HG02981 (cell line): ENCODE data around the gene CES3.
A peak's percentile ranks its signal among the peaks of the same experiment; 100 is the strongest.

Source experiments
- ATAC-seq: cut with Tn5 transposase; IDR thresholded peaks from one replicate; pipeline ENCODE4 v1.9.1; 2021; ENCODE audit warnings: mild to moderate bottlenecking, moderate library complexity; ENCODE audit not compliant: unreplicated experiment

The CES3 gene, protein sequence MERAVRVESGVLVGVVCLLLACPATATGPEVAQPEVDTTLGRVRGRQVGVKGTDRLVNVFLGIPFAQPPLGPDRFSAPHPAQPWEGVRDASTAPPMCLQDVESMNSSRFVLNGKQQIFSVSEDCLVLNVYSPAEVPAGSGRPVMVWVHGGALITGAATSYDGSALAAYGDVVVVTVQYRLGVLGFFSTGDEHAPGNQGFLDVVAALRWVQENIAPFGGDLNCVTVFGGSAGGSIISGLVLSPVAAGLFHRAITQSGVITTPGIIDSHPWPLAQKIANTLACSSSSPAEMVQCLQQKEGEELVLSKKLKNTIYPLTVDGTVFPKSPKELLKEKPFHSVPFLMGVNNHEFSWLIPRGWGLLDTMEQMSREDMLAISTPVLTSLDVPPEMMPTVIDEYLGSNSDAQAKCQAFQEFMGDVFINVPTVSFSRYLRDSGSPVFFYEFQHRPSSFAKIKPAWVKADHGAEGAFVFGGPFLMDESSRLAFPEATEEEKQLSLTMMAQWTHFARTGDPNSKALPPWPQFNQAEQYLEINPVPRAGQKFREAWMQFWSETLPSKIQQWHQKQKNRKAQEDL

DNA sequence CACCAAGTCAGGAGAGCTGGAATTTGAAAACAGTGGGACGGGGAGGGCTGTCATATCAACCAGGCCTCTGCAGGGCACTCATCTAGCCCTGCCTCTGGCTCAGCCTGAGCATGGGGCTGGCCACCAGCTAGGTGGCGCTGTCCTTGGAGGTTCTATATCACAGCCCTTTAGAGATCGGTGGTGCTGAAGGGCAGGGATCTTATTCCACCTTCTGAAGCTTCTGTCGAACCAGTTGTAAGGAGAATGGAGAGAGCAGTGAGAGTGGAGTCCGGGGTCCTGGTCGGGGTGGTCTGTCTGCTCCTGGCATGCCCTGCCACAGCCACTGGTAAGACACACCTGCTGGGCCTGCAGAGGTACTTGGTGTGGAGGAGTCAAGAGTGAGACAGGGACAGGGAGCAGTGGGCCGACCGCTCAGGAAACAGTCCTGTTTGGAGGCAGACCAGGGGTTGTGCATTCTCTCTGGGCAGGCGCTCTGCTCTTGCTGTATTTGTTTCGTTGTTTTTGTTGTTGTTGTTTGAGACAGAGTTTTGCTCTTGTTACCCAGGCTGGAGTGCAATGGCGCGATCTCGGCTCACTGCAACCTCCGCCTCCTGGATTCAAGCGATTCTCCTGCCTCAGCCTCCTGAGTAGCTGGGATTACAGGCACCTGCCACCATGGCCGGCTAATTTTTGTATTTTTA is at the start of gene CES3:
TSS of gene CES3 (plus strand) at position 202 of the 680 bp plus-strand sequence. CDS start at position 244, 42 bp downstream.
- ATAC-seq = peak; percentile 82

- no peak for ATAC-seq
Observed at GRCh38 chr16:66911801-66912200, 49.3 kb upstream of the CES3 start.

DNA sequence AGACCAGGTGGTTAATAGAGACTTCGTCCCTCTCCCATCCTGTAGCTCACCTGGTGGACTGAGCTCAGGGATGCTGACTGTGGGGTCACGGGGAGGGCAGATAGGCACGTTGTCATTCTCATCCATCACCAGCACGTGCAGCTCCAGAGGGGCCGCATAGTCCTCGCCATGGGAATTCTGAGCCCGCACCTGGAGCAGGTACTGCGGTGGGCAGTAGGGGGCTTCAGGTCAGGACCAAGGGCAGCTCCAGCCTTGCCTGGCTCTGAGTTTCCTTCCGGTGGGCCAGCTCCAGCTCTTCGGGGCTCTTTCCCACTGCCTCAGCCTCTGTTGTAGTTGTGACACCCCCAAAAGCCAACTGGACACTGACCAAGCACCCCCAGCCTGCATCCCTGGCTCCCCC is 48.0 kb upstream of the CES3 start:
- ATAC-seq = no peak

GRCh38 chr16:66913711-66914110 is 47.4 kb upstream of the CES3 start:
- no peak for ATAC-seq

DNA sequence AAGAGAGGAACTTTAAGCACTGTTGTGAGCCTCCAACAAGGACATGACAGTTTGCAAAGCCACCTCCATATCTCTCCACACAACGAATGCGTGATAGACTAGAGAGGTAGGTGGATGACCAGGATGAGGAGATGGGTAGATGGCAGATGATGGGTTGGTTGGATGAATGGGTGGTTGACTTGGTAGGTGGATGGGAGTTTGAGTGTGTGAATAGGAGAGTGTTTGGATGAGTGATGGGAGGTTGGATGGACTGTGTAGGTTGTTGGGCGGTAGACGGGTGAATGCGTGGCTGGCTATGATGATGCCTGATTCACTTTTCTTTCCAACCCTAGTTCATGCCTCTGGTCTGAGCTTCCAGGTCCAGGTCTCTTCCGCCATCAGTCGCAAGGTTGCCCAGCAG is 46.5 kb upstream of the CES3 start:
- ATAC-seq = no peak

DNA sequence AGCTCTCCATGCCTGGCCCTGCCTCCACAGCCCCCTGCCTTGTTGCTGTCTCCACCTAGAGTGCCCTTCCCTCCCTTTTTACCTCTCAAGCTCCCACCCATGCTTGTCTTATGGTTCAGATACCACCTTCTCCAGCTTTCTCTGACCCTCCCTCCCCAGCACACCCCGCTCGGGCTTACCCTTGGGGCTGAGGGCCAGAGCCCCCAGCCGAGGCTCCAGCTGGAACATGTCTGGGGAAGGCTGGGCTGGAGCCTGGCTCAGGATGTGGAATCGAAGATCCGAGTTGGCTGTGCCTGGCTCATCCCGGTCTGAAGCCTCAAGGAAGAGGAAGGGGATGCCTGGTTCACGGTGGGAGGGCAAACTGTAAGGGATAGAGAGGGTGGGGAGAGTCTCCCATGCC is 46.0 kb upstream of the CES3 start:
- no peak for ATAC-seq

DNA sequence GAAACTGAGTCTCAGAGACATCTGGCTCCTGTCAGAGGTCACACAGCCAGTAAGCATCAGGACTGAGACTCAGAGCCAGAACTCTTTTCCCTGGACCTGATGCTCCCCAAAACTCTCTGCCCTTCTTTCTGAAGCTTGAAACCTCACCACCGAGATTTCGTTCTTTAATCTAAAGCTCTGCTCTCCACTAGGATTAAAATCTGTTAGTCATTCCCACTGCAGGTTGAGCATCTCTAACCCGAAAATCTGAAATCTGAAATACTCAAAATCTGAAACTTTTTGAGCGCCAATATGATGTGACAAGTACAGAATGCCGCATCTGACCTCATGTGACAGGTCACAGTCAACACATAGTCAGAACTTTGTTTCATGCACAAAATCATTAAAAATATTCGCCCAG is 44.5 kb upstream of the CES3 start:
- no peak for ATAC-seq

GRCh38 chr16:66917741-66918140 is 43.3 kb upstream of the CES3 start:
- ATAC-seq = no peak

DNA sequence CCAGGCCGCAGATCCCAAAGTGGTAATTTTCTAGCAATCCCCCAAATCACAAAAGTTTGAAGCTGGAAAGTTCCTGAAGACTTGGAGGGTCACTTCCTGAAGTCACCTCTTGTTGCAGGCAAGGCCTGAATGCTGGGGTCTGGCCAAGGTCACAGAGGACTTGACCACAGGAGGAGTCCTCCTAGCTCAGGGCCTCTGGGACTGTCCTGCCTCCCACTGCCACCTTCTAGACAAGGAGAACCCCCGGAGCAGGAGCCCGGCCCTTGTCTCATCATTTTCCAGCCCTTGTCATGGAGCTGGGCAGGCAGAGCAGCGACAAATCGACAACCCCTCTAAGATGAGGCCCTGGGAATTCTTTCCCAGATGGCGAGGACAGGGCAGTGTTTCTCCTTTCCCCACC is 42.7 kb upstream of the CES3 start:
- ATAC-seq = no peak

- ATAC-seq = no peak
Observed at GRCh38 chr16:66918803-66919568, 42.1 kb upstream of the CES3 start, which contains the start of gene CDH16. TSS of gene CDH16 (minus strand) at chr16:66918885. CDS start at chr16:66918065, 820 bp downstream.

- no peak for ATAC-seq
Observed at GRCh38 chr16:66919569-66920298, 41.3 kb upstream of the CES3 start.

DNA sequence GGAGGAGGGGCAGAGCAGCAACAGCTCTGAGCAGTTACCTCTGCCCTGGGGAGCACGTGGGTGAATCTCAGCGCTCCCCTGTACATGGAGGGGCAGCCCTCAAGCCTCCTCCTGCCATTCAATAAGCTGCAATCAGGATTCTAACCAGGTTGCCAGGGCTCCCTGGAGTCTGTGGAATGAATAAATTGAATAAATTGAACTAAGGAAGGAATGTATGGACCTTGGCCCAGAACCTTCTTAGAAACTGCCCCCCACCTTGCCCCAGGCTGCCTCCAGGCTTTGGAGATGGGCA is 40.8 kb upstream of the CES3 start:
- no peak for ATAC-seq

GRCh38 chr16:66920924-66921680 is 40.0 kb upstream of the CES3 start:
- no peak for ATAC-seq

DNA sequence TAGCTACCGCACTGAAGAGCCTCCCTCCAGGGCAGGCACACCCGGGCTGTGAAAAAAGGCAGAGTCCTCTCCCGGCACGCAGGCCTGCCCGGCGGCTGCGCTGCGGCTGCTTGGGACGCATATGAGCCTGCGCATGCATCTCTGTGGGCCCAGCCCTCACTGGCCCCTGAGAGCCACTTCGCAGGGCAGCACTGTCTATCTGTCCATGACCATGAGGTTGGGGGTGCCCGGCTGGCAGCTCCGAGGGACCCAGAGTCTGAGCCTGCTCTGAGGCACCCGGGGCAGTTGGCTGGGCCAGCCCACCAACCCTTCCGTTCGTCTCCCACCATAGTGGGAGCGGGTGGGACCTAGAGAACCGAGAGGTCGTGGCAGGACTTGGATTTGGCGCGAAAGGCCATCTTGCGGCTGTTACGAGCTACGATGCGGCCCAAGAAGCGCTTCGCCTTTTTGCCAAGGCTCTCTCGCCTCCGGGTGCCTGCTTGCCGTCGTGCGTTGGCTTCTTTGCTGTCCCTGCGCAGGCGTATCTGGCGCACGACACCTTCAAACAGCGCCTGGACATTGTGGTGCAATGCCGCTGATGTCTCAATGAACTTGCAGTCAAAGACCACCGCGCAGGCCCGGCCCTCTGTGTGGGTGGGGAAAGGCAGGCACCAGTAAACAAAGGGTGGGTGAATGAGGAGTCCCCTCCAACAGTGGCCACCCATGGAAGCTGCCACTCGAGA is 39.2 kb upstream of the CES3 start:
- ATAC-seq = no peak

- ATAC-seq = no peak
Observed at GRCh38 chr16:66923247-66923731, 37.8 kb upstream of the CES3 start.

GRCh38 chr16:66923866-66924265 is 37.2 kb upstream of the CES3 start:
- no peak for ATAC-seq

GRCh38 chr16:66924527-66925321 is 36.3 kb upstream of the CES3 start:
- no peak for ATAC-seq

GRCh38 chr16:66925322-66925840 is 35.7 kb upstream of the CES3 start, which contains the start of gene RRAD:
TSS of gene RRAD (minus strand) at chr16:66925535. CDS start at chr16:66925179, 356 bp downstream.
- ATAC-seq = no peak
